Measurements from ENCODE around the gene GEMIN8.

DNA sequence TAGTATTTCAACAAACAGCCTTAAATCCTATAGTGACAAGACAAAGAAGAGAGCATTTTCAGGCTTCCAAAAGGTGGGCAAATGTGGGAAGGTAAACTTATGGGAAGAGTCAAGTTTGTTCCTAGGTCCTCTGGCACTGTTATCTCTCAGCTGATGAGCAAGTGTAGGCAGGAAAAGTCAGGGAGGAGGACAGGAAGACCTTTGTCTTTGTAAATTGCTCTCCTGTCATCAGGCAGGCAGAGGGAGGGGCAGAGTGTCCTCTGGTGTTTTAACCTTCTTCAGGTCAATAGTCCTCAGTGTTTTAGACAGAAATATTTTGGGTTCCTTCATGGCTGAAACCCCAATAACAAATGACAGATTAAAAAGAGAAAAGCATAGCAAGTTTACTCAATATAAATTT lies 13.5 kb upstream of the GEMIN8 start:
- TF ChIP-seq GATA3 (IDR thresholded peaks at IDR 0.05; ENCODE audit: low read depth, low read length) = no peak
- TF ChIP-seq GATA2 (IDR thresholded peaks at IDR 0.05; ENCODE audit: low read depth, low read length) = no peak
